MCF 10A (cell line): ENCODE measurements around the gene ATP6V0A4. TPM values are rescaled to one million over a fixed set of nuclear protein-coding genes. Genes with fewer than 3 reads are reported as not detected.

Experiments used
- BruUV-seq: library from RNA; stranded (reverse); fragments of 400-500 nt; replicated peaks from 2 replicates; lab custom pipeline; 2021; lab: Mats Ljungman, UMichigan
- CTCF ChIA-PET: fragments of 300-600 bp; sonication (Branson Sonifier 250); formaldehyde crosslinking; extraction: SDS; loops from one replicate; lab custom pipeline; 2021; ENCODE audit warnings: antibody characterized with exemption, inconsistent platforms; lab: Yijun Ruan, JAX
- POLR2A ChIA-PET: fragments of 300-600, 350-650 bp; sonication (Branson Sonifier 250); formaldehyde crosslinking; extraction: SDS; loops from one replicate; lab custom pipeline; 2020; ENCODE audit warnings: antibody characterized with exemption, inconsistent platforms; lab: Yijun Ruan, JAX
- DNase-seq: peaks from one replicate; pipeline ENCODE4 v3.0.0-alpha.2; 2018; ENCODE audit not compliant: unreplicated experiment
- H3K27ac Mint-ChIP-seq: one replicate; pipeline ENCODE4 v1.8.0; 2022; ENCODE audit warnings: mild to moderate bottlenecking, low read depth, mixed read lengths; ENCODE audit not compliant: unreplicated experiment
- H3K27me3 Mint-ChIP-seq: one replicate; pipeline ENCODE4 v1.8.0; 2022; ENCODE audit warnings: mixed read lengths; ENCODE audit not compliant: insufficient read depth, unreplicated experiment
- H3K36me3 Mint-ChIP-seq: one replicate; pipeline ENCODE4 v1.8.0; 2022; ENCODE audit warnings: mild to moderate bottlenecking, moderate library complexity, mixed read lengths; ENCODE audit not compliant: insufficient read depth, unreplicated experiment
- H3K4me1 Mint-ChIP-seq: one replicate; pipeline ENCODE4 v1.8.0; 2022; ENCODE audit warnings: mixed read lengths; ENCODE audit not compliant: insufficient read depth, unreplicated experiment
- H3K4me3 Mint-ChIP-seq: one replicate; pipeline ENCODE4 v1.8.0; 2022; ENCODE audit warnings: mild to moderate bottlenecking, moderate library complexity, mixed read lengths; ENCODE audit not compliant: unreplicated experiment
- H3K9me3 Mint-ChIP-seq: one replicate; pipeline ENCODE4 v1.8.0; 2022; ENCODE audit warnings: mixed read lengths; ENCODE audit not compliant: unreplicated experiment
- intact Hi-C: fragments of 100-400 bp; cut with micrococcal nuclease; formaldehyde crosslinking; loops from 2 replicates; pipeline ENCODE4 v1.14.1; 2022
- total RNA-seq: library from RNA; stranded (reverse); gene quantifications from 2 replicates; pipeline ENCODE4 v1.2.3, GENCODE V29; 2022
- TF ChIP-seq, protein P1 (sequence below): fragments of 200-600 bp; IDR thresholded peaks from one replicate; pipeline ENCODE4 v1.8.0; 2022; ENCODE audit warnings: antibody characterized with exemption, mild to moderate bottlenecking; ENCODE audit not compliant: unreplicated experiment

Gene ATP6V0A4
- total RNA-seq, 1 experiment from 2014 or later = 0.40 TPM

DNA sequence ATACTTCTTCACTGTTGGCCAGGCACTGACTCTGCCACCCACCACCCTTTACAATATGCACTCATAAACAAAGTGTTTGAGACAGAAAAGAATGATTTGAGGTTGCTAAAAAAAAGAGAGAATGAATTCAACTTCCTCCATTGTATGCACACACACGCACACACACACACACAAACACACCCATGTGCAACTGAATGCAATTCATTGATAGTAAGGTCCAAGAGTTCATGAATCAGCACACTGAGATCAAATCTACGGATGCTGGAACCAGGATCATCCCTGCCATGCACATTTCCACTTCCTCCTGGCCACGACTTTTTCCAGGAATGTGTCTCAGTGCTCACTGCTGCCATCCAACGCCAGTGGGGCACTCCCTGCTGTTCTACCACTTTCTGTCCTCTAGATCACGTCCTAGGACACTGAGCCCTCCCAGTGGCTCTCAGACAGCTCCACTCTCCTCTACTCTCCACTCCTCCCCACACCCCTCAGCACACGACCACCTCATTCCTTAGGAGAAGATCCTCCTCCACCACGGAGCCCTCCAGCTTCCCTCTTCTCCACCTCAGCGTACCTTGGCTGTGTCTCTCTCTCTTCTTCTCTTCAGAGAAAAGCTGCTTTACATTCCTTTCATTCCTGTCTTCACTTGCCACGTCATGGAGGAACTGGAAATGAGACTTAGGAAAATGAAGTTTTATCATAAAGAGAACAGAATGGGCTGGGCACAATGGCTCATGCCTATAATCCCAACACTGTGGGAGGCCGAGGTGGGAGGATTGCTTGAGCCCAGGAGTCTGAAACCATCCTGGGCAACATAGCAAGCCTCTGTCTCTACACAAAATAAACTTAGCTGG, 12.2 kb downstream of the ATP6V0A4 start:
- ChIA-PET CTCF (interaction anchor here (0.8 kb wide), 1 partner anchor 289 kb away, joined by 3 read pairs; no protein-coding TSS in a partner anchor), POLR2A (interaction anchor here (0.6 to 0.7 kb wide), 2 partner anchors 20 to 322 kb away, joined by 3 read pairs; no protein-coding TSS in a partner anchor)
- H3K27ac Mint-ChIP-seq = peak overlapping the region; percentile 4
- peaks cover 16% of the 10 kb centered on the region for H3K9me3 Mint-ChIP-seq
- DNase-seq = peak; percentile 40
- TF ChIP-seq, protein P1, sequence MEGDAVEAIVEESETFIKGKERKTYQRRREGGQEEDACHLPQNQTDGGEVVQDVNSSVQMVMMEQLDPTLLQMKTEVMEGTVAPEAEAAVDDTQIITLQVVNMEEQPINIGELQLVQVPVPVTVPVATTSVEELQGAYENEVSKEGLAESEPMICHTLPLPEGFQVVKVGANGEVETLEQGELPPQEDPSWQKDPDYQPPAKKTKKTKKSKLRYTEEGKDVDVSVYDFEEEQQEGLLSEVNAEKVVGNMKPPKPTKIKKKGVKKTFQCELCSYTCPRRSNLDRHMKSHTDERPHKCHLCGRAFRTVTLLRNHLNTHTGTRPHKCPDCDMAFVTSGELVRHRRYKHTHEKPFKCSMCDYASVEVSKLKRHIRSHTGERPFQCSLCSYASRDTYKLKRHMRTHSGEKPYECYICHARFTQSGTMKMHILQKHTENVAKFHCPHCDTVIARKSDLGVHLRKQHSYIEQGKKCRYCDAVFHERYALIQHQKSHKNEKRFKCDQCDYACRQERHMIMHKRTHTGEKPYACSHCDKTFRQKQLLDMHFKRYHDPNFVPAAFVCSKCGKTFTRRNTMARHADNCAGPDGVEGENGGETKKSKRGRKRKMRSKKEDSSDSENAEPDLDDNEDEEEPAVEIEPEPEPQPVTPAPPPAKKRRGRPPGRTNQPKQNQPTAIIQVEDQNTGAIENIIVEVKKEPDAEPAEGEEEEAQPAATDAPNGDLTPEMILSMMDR = no peak
- H3K27me3 Mint-ChIP-seq = no peaks in the 10 kb centered on the region
- H3K36me3 Mint-ChIP-seq = no peaks in the 10 kb centered on the region
- BruUV-seq = no TSS peak
- peaks cover 15% of the 10 kb centered on the region for H3K4me1 Mint-ChIP-seq
- intact Hi-C loops = no loop called here
- peak overlapping the region; percentile 11 for H3K4me3 Mint-ChIP-seq

GRCh38 chr7:138784692-138785091, 13.3 kb downstream of the ATP6V0A4 start:
- H3K27ac Mint-ChIP-seq = peak overlapping the region; percentile 4
- peaks cover 15% of the 10 kb centered on the region for H3K4me1 Mint-ChIP-seq
- DNase-seq = peak; percentile 69
- H3K27me3 Mint-ChIP-seq = no peaks in the 10 kb centered on the region
- no peaks in the 10 kb centered on the region for H3K36me3 Mint-ChIP-seq
- ChIA-PET CTCF (interaction anchor here (0.5 to 0.7 kb wide), 2 partner anchors 28 to 56 kb away, joined by 4 to 6 read pairs; no protein-coding TSS in a partner anchor), POLR2A (no interaction called here)
- no TSS peak for BruUV-seq
- intact Hi-C loops = no loop called here
- no peak overlapping the region for H3K4me3 Mint-ChIP-seq
- H3K9me3 Mint-ChIP-seq = peaks cover 16% of the 10 kb centered on the region
- TF ChIP-seq, protein P1 = no peak

GRCh38 chr7:138781004-138781403, 17.0 kb downstream of the ATP6V0A4 start:
- DNase-seq = no peak
- ChIA-PET CTCF (no interaction called here), POLR2A (no interaction called here)
- Mint-ChIP-seq H3K36me3 (no peaks in the 10 kb centered on the region), H3K4me1 (peaks cover 12% of the 10 kb centered on the region), H3K27me3 (no peaks in the 10 kb centered on the region), H3K4me3 (no peak overlapping the region), H3K27ac (no peak overlapping the region), H3K9me3 (peaks cover 8% of the 10 kb centered on the region)
- intact Hi-C loops = no loop called here
- no TSS peak for BruUV-seq
- TF ChIP-seq, protein P1 = no peak

DNA sequence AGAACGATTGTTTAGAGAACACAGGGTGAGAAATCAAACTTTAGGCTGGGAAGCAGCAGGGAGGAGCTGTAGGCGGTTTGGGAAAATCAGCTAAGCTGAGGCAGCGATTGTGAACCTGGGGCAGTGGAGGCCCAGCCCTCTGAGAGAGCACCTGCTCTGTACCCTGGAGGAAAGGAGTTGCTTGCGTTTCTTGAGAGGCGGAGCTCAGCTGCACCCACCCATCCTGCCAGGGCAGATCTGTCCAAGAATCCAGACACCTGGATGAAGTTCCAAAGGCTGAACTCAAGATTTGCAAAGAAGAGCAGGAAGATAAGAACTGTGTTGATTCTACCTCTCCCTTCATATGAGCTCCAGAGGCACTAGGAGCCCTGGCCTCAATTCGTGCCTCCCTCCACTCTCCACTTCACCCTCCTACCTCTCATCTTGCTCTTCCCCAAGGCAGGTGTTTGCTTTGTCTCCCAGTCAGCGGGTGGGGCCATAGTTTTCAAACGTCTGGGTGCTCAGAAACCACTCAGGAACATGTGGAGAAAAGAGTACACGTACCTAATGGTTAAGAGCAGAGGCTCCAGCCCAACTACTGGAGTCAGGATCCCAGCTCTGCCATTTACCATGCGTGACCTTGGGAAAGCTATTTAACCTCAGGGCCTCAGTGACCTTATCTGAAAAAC, 21.7 kb downstream of the ATP6V0A4 start:
- BruUV-seq = no TSS peak

More for the DNA sequence above, 21.7 kb downstream of the ATP6V0A4 start:
- no peaks in the 10 kb centered on the region for H3K27me3 Mint-ChIP-seq
- no peaks in the 10 kb centered on the region for H3K9me3 Mint-ChIP-seq
- TF ChIP-seq, protein P1 = no peak
- CTCF ChIA-PET = interaction anchor here (0.5 to 1.0 kb wide), 4 partner anchors 110 to 885 kb away, joined by 3 to 4 read pairs (median 3); no protein-coding TSS in a partner anchor
- no peak overlapping the region for H3K27ac Mint-ChIP-seq
- H3K4me3 Mint-ChIP-seq = no peak overlapping the region
- H3K36me3 Mint-ChIP-seq = no peaks in the 10 kb centered on the region
- H3K4me1 Mint-ChIP-seq = no peaks in the 10 kb centered on the region
- POLR2A ChIA-PET = interaction anchor here (1.1 kb wide), 1 partner anchor 52 kb away, joined by 5 read pairs; no protein-coding TSS in a partner anchor
- no peak for DNase-seq
- intact Hi-C loops = no loop called here
